HG03460 (cell line): Measurements from ENCODE around the gene GIT2.
"Not testable (repeated sequence)": the region's sequence is repeated elsewhere in the genome, so short reads cannot be mapped to it uniquely, and the experiment has no call there.

Experiments used
- ATAC-seq: cut with Tn5 transposase; IDR thresholded peaks from one replicate; pipeline ENCODE4 v1.9.1; 2021; ENCODE audit not compliant: unreplicated experiment

The GIT2 gene

DNA sequence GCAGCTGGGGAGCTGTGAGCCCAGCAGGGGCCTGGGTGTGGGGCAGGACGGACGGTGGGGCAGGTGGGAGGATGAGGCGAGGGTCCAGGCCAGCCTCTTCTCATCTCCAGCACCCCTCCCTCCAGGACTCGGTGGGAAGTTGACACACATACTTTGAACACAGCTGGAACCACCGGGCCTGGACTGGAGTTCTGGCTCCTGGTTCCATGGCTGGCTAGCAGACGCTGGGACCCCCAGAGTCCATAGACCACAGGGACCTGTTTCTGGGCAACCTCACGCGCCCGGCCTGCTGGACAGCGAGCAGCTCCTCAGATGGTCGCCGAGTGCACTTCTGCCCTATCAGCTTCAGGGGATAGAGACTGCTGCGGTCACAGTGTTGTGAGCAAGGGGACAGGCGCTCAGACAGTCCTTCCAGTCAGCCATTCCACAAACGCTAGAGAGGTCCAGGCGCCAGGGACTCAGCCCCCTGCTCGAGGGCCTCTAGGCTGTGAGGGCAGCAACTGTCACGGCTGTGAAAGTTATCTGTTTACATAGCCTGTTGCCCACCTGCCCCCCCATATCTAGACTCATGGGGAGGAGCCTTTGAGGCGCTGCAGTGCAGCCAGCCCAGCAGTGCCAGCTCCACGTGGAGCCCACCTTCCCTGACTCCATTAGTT lies 70.9 kb downstream of the GIT2 start:
- no peak for ATAC-seq

DNA sequence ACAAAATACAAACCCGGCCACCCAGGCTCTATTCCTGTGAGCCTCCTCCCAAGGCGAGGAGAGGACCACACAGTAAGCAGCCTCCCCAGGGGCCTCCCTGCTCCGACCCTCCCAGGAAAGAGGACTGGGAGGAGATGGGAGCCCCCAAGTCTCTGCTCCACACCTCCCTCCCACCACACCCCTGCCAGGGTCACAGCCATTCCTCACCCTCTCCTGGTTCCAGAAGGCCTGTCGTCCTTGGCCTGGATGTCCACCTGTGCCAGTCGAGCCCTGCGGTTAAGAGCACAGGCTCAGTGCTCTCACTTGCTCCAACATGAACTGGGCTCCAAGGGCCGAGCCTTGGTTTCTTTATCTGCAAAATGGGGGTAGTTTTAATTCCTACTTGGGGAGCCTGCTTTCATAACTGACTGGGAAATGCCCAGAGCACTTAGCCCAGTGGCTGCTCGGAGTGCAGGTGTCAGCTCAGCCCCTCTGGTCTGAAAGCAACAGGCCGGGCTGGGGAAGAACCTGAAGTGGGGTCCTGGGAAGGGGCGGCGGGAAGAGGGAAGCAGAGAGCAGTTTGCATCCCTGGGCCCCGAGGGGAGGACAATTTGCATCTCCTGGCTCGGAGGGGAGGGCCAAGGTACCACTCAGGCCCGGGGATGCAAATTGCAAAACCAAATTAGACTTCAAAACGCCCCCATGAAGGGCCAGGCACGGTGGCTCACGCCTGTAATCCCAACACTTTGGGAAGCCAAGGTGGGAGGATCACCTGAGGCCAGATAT lies 72.5 kb downstream of the GIT2 start:
- no peak for ATAC-seq

DNA sequence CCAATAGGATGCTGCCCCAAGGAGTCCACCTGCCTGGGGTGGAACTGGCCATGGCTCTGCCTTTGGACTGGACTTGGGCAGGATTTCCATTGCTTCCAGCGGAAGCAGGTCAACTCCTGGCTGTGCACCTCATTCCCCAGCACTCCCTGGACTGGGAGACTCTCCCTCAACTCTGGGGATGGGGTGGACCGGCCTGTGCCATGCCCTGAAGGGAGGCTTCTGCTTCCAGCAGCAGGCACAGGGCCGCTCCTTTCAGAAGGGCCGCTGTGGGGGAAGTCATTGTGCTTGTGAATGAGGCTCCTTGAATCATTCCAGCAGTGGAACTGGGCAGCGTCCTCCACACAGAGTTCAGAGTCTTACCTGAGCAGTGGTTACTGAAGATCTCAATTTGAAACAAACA lies 73.1 kb downstream of the GIT2 start:
- no peak for ATAC-seq

DNA sequence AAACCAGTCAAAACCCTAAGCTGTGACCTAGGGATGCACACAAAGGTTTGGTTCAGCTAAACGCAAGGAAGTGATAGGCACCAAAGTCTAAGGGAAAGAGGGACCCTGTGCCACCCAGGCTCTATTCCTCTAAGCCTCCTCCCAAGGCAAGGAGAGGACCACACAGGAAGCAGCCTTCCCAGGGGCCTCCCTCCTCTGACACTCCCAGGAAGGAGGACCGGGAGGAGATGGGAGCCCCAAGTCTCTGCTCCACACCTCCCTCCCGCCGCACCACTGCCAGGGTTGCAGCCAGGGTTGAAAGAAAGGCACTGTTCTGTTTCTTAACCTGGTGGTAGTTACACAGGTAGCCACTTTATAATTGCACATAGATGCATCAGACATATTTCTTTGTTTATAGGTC lies 74.2 kb downstream of the GIT2 start:
- ATAC-seq = no peak

DNA sequence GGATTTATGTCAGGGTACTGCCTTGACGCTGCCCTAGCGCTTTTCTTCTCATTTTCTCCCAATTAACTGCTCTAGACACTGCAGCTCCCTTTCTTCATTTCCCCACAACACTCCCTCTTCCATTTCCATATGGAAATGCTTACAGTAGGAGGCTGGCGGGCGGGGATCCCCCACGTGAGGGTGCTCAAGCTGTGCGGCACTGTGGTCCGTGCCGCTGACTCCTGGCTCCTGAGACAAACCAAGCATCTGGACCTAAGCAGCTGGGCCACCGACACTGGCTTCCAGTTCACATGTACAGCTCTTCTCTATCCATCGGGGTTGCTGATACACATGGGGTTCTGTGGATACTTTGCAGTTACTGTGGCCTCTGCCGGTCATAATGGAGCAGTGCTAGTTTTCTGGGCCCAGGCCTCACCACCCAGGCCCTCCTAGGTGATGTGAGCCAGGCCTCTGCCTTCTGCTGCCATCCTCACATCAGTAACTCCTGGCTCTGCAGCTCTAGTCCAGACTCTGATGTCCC lies 75.8 kb downstream of the GIT2 start:
- ATAC-seq = no peak

DNA sequence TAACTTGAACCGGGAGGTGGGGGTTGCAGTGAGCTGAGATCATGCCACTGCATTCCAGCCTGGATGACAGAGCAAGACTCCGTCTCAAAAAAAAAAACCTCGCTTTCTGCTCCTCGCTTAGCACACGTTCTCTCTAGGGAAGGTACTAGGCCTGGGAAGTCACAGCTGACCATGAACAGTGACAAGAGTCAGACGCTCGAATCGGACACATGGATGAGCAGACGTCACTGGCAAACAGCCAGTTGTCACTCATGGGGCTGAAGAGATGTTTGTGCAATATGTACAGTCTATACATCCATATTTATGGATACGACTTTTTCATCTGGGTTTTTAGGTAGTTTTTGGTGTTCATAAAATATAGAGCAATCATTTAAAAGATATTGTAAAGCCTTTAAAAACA lies 76.7 kb downstream of the GIT2 start:
- ATAC-seq = no peak

DNA sequence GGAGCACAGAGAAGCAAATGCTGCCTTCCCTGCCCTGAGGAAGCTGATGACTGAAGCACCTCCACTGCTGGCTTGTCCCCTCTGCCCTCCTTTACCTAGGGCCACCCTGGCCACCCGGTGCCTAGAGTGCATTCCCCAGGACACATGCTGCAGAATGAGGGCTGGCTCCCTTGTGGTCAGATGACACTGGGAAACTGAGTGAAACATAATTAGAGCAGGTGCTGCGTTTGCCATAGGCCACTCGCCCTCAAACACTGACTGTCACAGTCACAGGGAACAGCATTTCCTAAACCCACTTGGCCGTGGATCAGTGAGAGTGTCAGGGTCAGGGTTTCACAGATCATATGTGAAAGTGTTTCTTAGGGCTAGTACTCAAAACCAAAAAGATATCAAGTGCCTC lies 80.1 kb downstream of the GIT2 start:
- no peak for ATAC-seq

DNA sequence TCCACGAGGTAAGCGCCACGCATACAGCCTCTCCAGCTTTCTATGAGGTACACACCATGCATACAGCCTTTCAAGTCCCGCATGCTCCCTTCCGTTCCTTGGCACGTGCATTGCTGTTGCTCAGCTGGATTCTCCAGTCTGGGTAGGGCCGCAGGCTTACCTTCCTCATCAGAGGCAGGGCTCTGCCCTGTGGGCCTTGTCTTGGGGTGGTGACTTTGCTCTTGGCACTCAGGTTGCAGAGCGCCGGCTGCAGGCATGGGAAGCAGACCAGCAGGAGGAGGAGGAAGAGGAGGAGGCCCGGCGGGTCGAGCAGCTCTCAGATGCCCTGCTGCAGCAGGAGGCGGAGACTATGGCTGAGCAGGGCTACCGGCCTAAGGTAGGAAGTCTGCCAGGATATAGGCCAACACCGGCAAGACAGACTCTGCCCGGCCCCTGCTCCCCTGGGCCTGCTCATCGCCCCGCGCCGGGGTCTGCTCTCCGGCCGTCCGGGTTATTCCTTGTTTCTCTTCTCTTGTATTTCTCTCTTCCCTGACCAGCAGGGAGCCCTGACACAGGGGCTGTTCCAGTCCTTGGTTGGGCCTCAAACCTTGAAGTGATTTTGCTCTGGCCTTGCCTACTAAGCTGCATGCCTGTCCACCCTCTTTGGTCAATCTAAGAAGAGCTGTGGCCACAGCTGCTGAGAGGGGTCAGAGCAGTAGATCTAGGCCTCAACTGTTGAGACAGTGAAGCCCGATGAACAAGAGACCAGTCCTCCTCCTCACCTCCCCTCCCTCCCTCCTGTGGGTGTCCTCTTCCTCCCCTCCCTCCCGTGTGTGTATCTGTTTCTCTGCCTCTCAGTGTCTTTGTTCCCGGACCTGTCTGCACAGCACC lies 80.8 kb downstream of the GIT2 start:
- no peak for ATAC-seq

DNA sequence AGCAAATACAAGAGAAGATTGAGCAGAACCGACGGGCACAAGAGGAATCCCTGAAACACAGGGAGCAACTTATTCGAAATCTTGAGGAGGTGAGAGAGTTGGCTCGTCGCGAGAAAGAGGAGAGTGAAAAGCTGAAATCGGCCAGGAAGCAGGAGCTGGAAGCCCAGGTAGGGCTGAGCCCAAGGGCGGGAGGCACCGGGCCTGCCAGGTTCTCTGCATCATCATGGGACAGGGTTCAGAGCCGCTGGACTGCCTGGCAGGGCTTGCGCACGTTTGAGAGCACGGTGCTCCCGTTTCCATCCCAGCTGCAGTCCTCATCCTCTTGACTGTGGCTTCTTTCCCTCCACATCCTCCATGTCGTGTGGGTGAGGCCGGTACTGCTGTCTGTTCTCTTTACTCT lies 81.7 kb downstream of the GIT2 start:
- ATAC-seq = no peak

DNA sequence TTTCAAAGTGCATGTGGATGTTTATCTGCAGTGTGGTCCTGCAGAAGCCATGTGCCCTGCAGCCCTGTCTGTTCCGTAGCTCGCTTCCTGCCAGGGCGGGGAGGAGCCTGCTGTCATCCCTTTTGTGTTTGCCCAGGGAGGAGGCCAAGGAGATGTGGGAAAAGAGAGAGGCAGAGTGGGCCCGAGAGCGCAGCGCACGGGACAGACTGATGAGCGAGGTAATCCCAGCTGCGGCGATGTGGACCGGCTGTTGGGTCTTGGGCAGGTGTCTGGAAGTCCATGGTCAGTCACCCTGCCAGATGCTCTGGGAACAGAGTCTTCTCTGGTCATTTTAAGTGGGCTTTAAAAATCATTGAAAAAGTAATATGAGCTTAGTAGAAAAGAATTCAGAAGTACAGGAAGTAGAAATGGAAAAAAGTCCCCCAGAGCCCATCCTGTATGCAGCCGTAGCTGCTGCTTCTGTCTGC lies 83.3 kb downstream of the GIT2 start:
- no peak for ATAC-seq

DNA sequence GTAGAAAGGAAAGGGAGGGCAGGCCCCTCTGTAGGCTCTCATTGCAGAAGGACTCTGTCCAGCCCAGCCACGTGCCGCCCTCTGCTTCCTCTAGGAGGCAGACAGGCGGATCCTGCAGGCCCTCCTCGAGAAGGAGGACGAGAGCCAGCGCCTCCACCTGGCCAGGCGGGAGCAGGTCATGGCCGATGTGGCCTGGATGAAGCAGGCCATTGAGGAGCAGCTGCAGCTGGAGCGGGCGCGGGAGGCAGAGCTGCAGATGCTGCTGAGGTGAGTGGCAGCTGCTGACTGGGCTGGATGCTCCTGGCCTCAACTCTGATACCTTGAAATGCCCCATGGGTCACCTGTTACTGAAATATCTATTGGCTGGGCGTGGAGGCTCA lies 85.2 kb downstream of the GIT2 start:
- no peak for ATAC-seq

DNA sequence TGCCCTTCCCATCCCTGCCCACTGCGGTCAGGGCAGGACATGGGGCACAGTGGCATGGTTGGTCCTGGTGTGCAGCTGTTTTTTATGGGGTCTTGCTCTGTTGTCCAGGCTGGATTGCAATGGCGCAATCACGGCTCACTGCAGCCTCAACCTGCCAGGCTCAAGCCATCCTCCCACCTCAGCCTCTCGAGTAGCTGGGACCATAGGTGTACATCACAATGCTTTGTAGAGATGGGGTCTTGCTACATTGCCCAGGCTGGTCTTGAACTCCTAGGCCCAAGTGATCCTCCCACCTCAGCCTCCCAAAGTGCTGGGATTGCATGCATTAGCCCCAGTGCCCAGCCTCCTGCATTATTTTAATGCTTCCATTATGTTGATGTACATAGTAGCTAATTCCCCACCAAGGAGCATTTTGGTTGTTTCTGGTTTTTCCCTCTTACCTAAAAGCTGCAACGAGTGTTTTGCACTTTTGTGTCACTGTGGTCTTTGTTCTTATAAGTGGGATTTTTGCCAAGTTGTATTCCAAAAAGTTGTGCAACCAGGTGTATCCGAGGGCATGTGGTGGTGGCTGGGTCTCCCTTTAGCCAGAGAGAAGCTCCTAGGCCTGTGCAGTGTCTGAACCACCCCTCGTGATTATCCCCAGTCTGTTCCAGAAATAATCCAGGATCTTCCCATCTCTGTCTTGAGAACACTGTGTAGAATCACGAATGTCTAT lies 85.8 kb downstream of the GIT2 start:
- ATAC-seq = no peak

DNA sequence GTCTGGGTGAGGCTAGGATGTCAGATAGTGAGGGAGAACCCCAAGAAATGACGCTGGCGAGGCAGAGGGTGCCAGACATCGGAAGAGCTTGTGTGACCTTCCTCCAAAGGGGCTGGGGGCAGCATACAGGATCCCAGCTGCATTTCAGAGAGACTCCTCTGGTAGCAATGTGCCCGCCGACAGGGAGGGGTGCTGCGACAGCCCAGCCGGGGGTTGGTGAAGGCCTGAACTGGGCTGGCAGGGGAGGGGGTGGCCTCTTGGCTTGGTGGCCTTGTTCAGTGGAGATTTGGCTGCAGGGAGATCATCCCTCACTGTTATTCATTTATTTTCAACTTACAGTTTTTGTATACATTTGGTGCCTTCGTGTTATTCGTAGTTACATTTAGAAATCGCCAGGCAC lies 90.9 kb downstream of the GIT2 start:
- ATAC-seq = no peak

DNA sequence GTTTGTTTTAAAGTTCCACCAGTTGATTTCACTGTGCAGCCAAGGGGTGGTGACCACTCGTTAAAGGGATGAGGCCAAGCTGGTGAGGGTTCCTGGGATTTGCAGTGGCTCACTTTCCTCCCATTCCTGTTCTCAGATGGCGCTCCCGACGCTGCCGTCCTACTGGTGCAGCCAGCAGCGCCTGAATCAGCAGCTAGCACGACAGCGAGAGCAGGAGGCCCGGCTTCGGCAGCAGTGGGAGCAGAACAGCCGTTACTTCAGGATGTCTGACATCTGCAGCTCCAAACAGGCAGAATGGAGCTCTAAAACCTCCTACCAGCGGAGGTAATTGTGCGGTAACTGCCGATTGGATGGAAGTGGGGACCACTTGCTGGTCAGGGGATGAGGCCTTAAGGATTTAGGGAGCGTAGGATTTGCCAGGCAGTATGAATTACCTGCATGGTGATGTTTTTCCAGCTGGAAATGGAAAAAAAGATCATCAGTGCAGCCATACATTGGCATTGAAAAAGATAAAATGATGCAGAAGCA lies 93.2 kb downstream of the GIT2 start:
- ATAC-seq = no peak

DNA sequence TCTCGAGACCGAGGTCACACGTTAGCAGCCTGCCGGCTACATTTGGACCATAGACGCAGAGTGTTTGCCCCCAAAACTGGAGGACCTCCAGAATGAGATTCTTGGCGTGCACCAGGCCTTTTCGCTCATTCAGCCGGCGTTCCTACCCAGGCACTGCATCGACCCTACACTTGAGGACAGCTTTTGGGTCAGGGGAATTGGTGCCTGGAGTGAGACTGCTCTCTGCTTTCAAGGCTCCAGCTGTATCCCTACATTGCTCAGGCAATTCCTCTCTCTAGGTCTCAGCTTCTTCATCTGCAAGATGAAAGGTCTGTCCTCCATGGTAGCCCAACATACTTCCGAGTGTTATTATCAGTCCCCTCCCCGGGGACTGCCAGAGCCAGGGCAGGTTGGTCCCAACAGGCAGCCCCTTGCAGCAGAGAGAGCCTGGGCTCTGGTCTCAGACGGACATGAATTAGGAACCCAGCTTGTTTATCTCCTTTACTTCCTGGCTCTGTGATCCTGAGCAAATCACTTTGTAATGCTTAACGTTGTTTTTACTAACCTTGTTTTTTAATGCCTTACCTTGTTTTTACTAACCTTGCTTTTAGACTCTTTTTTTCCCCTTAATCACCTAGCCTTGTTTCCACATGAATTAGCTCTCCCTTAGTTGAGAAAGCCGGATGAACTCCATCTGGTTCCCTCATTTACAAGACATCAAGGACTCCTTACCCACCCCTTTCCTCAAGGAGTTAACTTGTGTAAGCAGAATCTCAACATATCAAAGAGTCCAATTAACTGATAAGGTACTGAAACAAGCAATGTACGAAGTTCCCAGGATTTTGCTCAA lies 95.2 kb downstream of the GIT2 start:
- ATAC-seq = no peak

DNA sequence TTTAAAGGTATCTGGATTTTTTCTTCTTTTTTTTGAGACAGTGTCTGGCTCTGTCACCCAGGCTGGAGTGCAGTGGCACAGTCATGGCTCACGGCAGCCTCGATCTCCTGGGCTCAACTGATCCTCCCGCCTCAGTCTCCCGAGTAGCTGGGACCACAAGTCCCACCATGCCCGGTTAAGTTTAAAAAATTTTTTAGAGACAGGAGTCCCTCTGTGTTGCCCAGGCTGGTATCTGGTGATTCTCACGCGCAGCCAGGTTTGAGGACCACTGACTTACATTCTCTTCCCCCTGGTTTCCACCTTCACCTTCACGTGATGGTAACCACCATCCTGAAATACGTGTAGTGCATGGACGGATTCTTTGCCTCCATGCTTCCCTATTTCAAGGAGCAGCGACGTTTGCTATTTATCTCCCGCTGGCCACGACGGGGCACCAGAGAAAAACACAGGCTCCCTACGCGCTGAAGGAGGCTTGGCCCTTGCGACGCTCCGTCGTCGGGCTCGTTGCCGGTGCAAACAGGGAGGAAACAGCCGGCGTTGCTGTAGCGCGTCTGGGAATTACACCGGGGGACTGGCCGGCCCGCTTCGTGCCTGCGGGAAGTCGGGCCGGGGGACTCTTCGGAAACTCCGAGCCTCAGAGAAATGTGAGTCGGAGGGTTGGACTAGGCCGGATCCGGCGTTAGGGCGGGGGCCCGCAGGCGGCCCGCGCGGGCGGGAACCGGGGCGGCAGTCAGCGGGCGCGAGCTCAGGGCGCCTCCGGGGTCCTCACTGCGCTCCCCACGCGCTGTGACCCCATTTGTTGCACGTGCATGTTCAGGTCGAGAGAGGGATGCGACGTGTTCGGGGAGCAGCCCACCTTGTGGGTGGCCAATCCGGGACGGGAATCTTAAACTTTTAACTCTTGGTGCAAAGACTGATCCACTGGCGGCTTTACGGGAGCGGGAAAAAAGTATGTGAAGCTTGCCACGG lies 96.1 kb downstream of the GIT2 start, which contains the start of gene TCHP:
Gene TCHP (plus strand): TSS at position 492 of the 969 bp plus-strand sequence. CDS start 2,753 bp downstream, outside the sequence.
- ATAC-seq = peak; percentile 82

DNA sequence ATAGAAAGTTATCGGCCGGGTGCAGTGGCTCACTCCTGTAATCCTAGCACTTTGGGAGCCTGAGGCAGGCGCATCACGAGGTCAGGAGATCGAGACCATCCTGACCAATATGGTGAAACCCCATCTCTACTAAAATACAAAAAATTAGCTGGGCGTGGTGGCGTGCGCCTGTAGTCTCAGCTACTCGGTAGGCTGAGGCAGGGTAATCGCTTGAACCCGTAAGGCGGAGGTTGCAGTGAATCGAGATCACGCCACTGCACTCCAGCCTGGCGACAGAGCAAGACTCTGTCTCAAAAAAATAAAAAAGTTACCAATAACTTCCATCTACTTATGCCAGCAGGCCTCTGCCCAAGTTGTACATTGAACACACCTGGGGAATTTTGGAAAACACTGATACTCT lies 96.8 kb downstream of the GIT2 start:
- ATAC-seq = not testable (repeated sequence)

DNA sequence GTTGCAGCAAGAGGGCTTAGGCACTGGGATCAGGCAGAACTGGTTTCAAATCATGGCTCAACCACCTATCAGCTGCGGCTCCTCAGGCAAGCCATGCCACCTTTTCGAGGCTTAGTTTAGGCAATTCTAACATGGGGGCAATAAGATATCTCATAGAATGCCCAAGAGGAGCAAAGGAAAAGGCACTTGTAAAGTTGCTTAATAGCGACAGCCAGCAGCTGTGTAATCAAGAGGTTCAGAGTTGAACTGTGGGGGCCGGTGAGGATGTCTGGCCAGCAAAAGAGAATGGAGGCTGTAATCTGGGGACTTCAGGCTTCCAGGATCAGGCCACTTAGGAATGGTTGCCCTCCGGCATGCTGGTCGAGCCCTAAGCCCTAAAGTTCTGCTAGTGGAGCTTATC lies 99.1 kb downstream of the GIT2 start:
- ATAC-seq = no peak
